Mesothelial cell of epicardium (in vitro differentiated cells): Measurements from ENCODE around the gene FN3K. TPM values are rescaled to one million over a fixed set of nuclear protein-coding genes. Genes with fewer than 3 reads are reported as not detected.

Experiments used
- DNase-seq, 2 experiments: peaks; one replicate each; pipeline ENCODE4 v3.0.0; 2021; ENCODE audit warnings: low spot score in 2 of 2; ENCODE audit not compliant: unreplicated experiment in 2 of 2
- H3K27ac Mint-ChIP-seq: 2 replicates; pipeline ENCODE4 v1.8.0; 2021; ENCODE audit warnings: mixed read lengths
- H3K27me3 Mint-ChIP-seq: 2 replicates; pipeline ENCODE4 v1.8.0; 2021; ENCODE audit warnings: low read depth, mixed read lengths
- H3K36me3 Mint-ChIP-seq: 2 replicates; pipeline ENCODE4 v1.8.0; 2021; ENCODE audit warnings: mixed read lengths
- H3K4me1 Mint-ChIP-seq: 2 replicates; pipeline ENCODE4 v1.8.0; 2021; ENCODE audit warnings: mixed read lengths
- H3K4me3 Mint-ChIP-seq: 2 replicates; pipeline ENCODE4 v1.8.0; 2021; ENCODE audit warnings: mild to moderate bottlenecking, moderate library complexity, mixed read lengths
- H3K9me3 Mint-ChIP-seq: 2 replicates; pipeline ENCODE4 v1.8.0; 2021; ENCODE audit warnings: mixed read lengths
- CTCF ChIP-seq: fragments of 200-600 bp; sonication (generic); IDR thresholded peaks from one replicate; pipeline ENCODE4 v1.5.0; 2021; ENCODE audit warnings: antibody characterized with exemption; ENCODE audit not compliant: unreplicated experiment
- total RNA-seq: library from RNA; stranded (reverse); gene quantifications from 3 replicates; pipeline ENCODE4 v1.2.1, GENCODE V29; 2021

The FN3K gene
- 31.9 to 33.3 TPM (median 33.0 TPM) in 3 replicates for total RNA-seq

DNA sequence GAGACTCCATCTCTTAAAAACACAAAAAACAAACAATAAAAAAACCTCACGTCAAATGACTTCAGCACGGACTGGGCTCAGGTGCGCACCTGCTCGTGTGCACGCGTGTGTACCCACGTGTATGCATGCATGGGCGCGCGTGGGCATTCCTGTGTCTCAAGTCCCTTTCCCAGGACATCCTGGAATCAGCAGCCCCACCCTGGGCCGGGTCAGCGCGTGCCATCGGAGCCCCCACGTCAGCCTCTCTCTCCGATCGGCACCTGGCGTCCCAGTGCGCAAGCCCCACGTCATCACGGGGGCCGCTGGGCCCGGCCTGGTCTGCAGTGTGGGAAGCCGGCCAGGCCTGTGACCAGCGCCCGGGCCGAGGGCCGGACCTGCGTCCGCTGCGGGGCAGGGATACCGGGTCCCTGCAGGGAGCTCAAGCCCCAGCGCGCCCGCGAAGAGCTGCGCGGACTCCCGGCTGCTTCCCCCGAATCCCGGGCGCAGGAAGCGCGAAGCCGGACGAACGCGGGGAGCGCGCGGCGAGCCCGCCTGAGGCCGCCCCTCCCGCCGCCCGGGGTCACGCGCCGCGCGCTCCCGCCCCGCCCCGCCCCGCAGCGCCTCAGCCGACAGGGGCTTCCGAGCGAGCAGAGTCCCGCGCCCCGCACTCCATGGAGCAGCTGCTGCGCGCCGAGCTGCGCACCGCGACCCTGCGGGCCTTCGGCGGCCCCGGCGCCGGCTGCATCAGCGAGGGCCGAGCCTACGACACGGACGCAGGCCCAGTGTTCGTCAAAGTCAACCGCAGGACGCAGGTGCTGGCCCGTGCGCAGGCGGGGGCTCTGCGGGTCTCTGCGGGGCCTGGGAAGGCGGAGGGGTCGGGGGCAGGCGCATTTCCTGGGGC, at the start of gene FN3K:
Gene FN3K (plus strand): TSS at position 629 of the 880 bp plus-strand sequence. CDS start 22 bp downstream, at position 651.
- Mint-ChIP-seq H3K27me3 (no peaks in the 10 kb centered on the region), H3K4me1 (peaks cover 7% of the 10 kb centered on the region), H3K9me3 (peaks cover 10% of the 10 kb centered on the region), H3K27ac (peak within 1 kb of the TSS; percentile 30), H3K4me3 (peak within 1 kb of the TSS; percentile 74), H3K36me3 (peaks cover 28% of the 10 kb centered on the region)
- no peak for TF ChIP-seq CTCF
- peak in 1 of 2 experiments; percentile 75 for DNase-seq

- H3K4me1 Mint-ChIP-seq = peaks cover 15% of the 10 kb centered on the region
- H3K27ac Mint-ChIP-seq = peak overlapping the region; percentile 84
- H3K4me3 Mint-ChIP-seq = no peak overlapping the region
- peaks cover 9% of the 10 kb centered on the region for H3K9me3 Mint-ChIP-seq
- H3K36me3 Mint-ChIP-seq = peaks cover 18% of the 10 kb centered on the region
- no peak for DNase-seq
- no peaks in the 10 kb centered on the region for H3K27me3 Mint-ChIP-seq
- no peak for TF ChIP-seq CTCF
These were observed 48.8 kb upstream of the FN3K start for GRCh38 chr17:82686366-82687324.

DNA sequence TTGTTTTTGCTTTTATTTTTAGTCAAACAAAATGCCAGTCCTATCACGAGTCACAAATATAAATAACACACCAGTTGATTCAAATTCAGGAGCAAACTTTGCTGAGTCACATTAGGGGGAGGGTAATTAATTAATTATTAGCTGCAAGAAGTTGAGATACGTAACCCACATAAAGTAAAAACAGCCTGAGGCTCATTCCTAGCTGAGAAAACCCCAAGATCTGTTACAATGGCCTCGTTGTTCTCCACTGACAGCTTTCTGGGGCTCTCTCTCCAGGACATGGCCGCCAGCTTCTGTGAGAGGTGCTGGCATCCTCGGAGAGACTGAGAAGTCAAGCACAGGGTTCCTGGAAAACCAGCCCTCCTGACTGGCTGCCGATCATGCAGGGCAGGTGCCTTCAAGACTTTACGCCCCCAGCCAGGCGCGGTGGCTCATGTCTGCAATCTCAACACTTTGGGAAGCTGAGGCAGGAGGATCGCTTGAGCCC, 48.0 kb upstream of the FN3K start:
- TF ChIP-seq CTCF = no peak
- H3K36me3 Mint-ChIP-seq = peaks cover 11% of the 10 kb centered on the region
- no peak for DNase-seq
- H3K9me3 Mint-ChIP-seq = peaks cover under 1% of the 10 kb centered on the region
- no peaks in the 10 kb centered on the region for H3K27me3 Mint-ChIP-seq
- H3K4me3 Mint-ChIP-seq = no peak overlapping the region
- peak overlapping the region; percentile 76 for H3K27ac Mint-ChIP-seq
- peaks cover 15% of the 10 kb centered on the region for H3K4me1 Mint-ChIP-seq

DNA sequence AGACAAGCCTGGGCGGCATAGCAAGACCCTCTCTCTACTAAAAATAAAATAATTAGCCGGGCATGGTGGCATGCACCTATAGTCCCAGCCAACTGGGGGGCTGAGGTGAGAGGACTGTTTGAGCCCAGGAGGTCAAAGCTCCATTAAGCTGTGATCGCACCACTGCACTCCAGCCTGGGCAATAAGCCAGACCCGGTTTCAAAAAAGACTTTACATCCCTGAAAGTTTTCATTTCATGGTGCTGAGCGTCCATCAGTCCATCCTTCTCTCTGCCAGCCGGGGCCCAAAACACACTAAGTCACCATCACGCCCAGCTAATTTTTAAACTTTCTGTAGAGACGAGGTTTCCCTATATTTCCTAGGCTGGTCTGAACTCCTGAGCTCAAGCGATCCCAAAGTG, 47.5 kb upstream of the FN3K start:
- DNase-seq = no peak
- Mint-ChIP-seq H3K4me3 (no peak overlapping the region), H3K36me3 (peaks cover 8% of the 10 kb centered on the region), H3K27me3 (no peaks in the 10 kb centered on the region), H3K9me3 (no peaks in the 10 kb centered on the region), H3K27ac (no peak overlapping the region), H3K4me1 (peaks cover 15% of the 10 kb centered on the region)
- no peak for TF ChIP-seq CTCF

DNA sequence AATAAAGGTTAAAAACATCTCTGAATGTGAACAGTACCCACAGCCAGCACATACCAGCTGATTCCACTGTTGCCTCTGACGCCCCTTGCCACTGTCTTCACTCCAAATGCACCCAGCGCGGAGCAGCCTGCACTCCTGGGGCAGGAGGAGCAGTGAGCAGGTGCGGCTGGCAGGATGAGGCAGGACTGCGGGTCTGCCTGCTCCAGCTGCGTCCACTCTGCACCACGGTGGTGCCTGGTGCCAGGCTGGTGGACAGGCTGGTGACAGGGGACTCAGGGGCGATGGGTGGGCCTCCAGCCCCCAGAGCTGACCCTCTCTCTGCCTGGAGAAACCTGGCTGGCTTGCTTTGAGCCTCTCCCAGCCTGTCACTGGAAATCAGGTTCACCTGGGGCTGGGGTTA, 46.3 kb upstream of the FN3K start:
- Mint-ChIP-seq H3K27ac (no peak overlapping the region), H3K4me1 (peaks cover 15% of the 10 kb centered on the region), H3K9me3 (peaks cover 3% of the 10 kb centered on the region), H3K4me3 (no peak overlapping the region), H3K27me3 (no peaks in the 10 kb centered on the region), H3K36me3 (peaks cover 13% of the 10 kb centered on the region)
- no peak for DNase-seq
- no peak for TF ChIP-seq CTCF
